ENCODE results near the gene FAM174B. TPM values are rescaled to one million over a fixed set of nuclear protein-coding genes. Genes with fewer than 3 reads are reported as not detected.
"Not testable (repeated sequence)": the region's sequence is repeated elsewhere in the genome, so short reads cannot be mapped to it uniquely, and the experiment has no call there.

The FAM174B gene
- total and polyA plus RNA-seq, 2 experiments from 2014 or later = 17.8 to 34.9 TPM

- H3K27me3 ChIP-seq = no peaks in the 10 kb centered on the region
- H3K9me2 ChIP-seq (replicated peaks; ENCODE audit: insufficient read depth) = no peaks in the 10 kb centered on the region
- no peak for TF ChIP-seq EZH2 (IDR thresholded peaks at IDR 0.05; ENCODE audit: borderline replicate concordance)
- TF ChIP-seq, protein P1, sequence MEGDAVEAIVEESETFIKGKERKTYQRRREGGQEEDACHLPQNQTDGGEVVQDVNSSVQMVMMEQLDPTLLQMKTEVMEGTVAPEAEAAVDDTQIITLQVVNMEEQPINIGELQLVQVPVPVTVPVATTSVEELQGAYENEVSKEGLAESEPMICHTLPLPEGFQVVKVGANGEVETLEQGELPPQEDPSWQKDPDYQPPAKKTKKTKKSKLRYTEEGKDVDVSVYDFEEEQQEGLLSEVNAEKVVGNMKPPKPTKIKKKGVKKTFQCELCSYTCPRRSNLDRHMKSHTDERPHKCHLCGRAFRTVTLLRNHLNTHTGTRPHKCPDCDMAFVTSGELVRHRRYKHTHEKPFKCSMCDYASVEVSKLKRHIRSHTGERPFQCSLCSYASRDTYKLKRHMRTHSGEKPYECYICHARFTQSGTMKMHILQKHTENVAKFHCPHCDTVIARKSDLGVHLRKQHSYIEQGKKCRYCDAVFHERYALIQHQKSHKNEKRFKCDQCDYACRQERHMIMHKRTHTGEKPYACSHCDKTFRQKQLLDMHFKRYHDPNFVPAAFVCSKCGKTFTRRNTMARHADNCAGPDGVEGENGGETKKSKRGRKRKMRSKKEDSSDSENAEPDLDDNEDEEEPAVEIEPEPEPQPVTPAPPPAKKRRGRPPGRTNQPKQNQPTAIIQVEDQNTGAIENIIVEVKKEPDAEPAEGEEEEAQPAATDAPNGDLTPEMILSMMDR (IDR thresholded peaks at IDR 0.05; ENCODE audit: poor library complexity) = no peak
- TF ChIP-seq EZH2phosphoT487 (IDR thresholded peaks at IDR 0.05; ENCODE audit: low read depth, severe bottlenecking, unreplicated experiment) = no peak
- no peak overlapping the region for H3K27ac ChIP-seq
- no peaks in the 10 kb centered on the region for H3K79me2 ChIP-seq
- no peaks in the 10 kb centered on the region for H3K9me3 ChIP-seq (ENCODE audit: low read depth)
- H3K4me2 ChIP-seq = no peak overlapping the region
- no peaks in the 10 kb centered on the region for H3K4me1 ChIP-seq (ENCODE audit: insufficient read depth)
- no peaks in the 10 kb centered on the region for H4K20me1 ChIP-seq (ENCODE audit: insufficient read depth, poor library complexity, severe bottlenecking)
- H2AFZ ChIP-seq = no peak overlapping the region
- 88% methylated on average over 20 of the region's 20 CpGs for WGBS (ENCODE audit: low lambda C conversion rate, missing lambda C conversion rate)
- no peaks in the 10 kb centered on the region for H3K36me3 ChIP-seq (replicated peaks; ENCODE audit: insufficient read depth, low read depth)
- no peak for DNase-seq (ENCODE audit: low spot score)
- H3K4me3 ChIP-seq = no peak overlapping the region
Observed at GRCh38 chr15:92608866-92609700, 46.5 kb downstream of the FAM174B start.

GRCh38 chr15:92606836-92607150 lies 48.8 kb downstream of the FAM174B start:
- H3K27me3 ChIP-seq; H3K4me3 ChIP-seq; H3K79me2 ChIP-seq; H3K36me3 ChIP-seq (replicated peaks; ENCODE audit: insufficient read depth, low read depth); H2AFZ ChIP-seq; H4K20me1 ChIP-seq (ENCODE audit: insufficient read depth, poor library complexity, severe bottlenecking); H3K4me2 ChIP-seq; H3K9me3 ChIP-seq (ENCODE audit: low read depth); H3K27ac ChIP-seq; H3K9me2 ChIP-seq (replicated peaks; ENCODE audit: insufficient read depth); H3K4me1 ChIP-seq (ENCODE audit: insufficient read depth); DNase-seq (ENCODE audit: low spot score): not testable (repeated sequence)
- 92% methylated on average over 2 of the region's 15 CpGs for WGBS (ENCODE audit: low lambda C conversion rate, missing lambda C conversion rate)

- no peak overlapping the region for H3K4me3 ChIP-seq
- no peaks in the 10 kb centered on the region for H3K27me3 ChIP-seq
- no peaks in the 10 kb centered on the region for H3K9me2 ChIP-seq (replicated peaks; ENCODE audit: insufficient read depth)
- no peaks in the 10 kb centered on the region for H3K4me1 ChIP-seq (ENCODE audit: insufficient read depth)
- no peaks in the 10 kb centered on the region for H3K79me2 ChIP-seq
- H3K27ac ChIP-seq = no peak overlapping the region
- H3K36me3 ChIP-seq (replicated peaks; ENCODE audit: insufficient read depth, low read depth) = no peaks in the 10 kb centered on the region
- TF ChIP-seq EZH2phosphoT487 (IDR thresholded peaks at IDR 0.05; ENCODE audit: low read depth, severe bottlenecking, unreplicated experiment) = no peak
- no peak for TF ChIP-seq EZH2 (IDR thresholded peaks at IDR 0.05; ENCODE audit: borderline replicate concordance)
- TF ChIP-seq, protein P1 (IDR thresholded peaks at IDR 0.05; ENCODE audit: poor library complexity) = no peak
- H4K20me1 ChIP-seq (ENCODE audit: insufficient read depth, poor library complexity, severe bottlenecking) = no peaks in the 10 kb centered on the region
- no peaks in the 10 kb centered on the region for H3K9me3 ChIP-seq (ENCODE audit: low read depth)
- H3K4me2 ChIP-seq = no peak overlapping the region
- 96% methylated on average over 9 of the region's 9 CpGs for WGBS (ENCODE audit: low lambda C conversion rate, missing lambda C conversion rate)
- no peak overlapping the region for H2AFZ ChIP-seq
- DNase-seq (ENCODE audit: low spot score) = no peak
Observed at GRCh38 chr15:92606126-92606835, 49.3 kb downstream of the FAM174B start.

DNA sequence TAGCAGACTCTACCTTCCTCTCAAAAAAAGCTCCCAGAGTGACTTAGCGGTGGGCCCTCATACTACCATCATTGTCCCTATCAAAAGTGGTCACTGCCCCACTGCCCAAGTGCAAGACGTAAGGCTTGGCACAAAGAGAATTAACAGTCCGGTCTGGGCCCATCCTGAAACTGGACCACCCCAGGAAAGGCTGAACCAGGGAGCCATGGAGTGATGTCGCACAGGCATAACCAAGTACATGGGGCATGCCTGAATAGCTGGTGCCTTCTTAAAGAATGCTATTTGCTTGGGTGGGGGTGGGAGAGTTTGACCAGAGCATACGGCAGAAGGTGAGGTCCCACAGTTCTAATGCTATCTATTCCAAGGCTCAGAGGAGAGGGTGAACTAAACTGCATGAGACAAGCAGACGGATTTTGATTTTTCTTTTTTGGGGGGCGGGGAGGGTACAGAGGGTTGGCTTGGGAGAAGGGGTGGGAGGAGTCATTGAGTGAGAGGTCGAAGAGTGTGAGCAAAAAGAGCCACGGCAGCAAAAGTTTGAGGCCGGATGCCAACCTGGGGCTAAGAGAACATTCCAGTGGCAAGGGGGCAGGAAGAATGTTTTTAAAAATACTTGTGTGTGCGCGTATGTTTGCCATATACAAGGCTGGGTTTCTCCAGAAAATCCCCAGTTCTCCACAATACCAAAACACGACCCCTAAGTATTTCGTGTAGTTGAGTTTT lies 50.2 kb downstream of the FAM174B start:
- no peak overlapping the region for H3K27ac ChIP-seq
- H3K4me1 ChIP-seq (ENCODE audit: insufficient read depth) = no peaks in the 10 kb centered on the region
- H3K4me2 ChIP-seq = no peak overlapping the region
- H3K9me2 ChIP-seq (replicated peaks; ENCODE audit: insufficient read depth) = no peaks in the 10 kb centered on the region
- H3K4me3 ChIP-seq = no peak overlapping the region
- DNase-seq (ENCODE audit: low spot score) = no peak
- TF ChIP-seq, protein P1 (IDR thresholded peaks at IDR 0.05; ENCODE audit: poor library complexity) = no peak
- TF ChIP-seq EZH2 (IDR thresholded peaks at IDR 0.05; ENCODE audit: borderline replicate concordance) = no peak
- no peak for TF ChIP-seq EZH2phosphoT487 (IDR thresholded peaks at IDR 0.05; ENCODE audit: low read depth, severe bottlenecking, unreplicated experiment)
- H3K27me3 ChIP-seq = no peaks in the 10 kb centered on the region
- H3K79me2 ChIP-seq = no peaks in the 10 kb centered on the region
- 82% methylated on average over 14 of the region's 14 CpGs for WGBS (ENCODE audit: low lambda C conversion rate, missing lambda C conversion rate)
- H3K9me3 ChIP-seq (ENCODE audit: low read depth) = no peaks in the 10 kb centered on the region
- H2AFZ ChIP-seq = no peak overlapping the region
- H3K36me3 ChIP-seq (replicated peaks; ENCODE audit: insufficient read depth, low read depth) = no peaks in the 10 kb centered on the region
- H4K20me1 ChIP-seq (ENCODE audit: insufficient read depth, poor library complexity, severe bottlenecking) = no peaks in the 10 kb centered on the region
